ENCODE data around the gene ZNF865.

- no peak for TF ChIP-seq POLR2A (IDR thresholded peaks at IDR 0.05)
- TF ChIP-seq, protein P1, sequence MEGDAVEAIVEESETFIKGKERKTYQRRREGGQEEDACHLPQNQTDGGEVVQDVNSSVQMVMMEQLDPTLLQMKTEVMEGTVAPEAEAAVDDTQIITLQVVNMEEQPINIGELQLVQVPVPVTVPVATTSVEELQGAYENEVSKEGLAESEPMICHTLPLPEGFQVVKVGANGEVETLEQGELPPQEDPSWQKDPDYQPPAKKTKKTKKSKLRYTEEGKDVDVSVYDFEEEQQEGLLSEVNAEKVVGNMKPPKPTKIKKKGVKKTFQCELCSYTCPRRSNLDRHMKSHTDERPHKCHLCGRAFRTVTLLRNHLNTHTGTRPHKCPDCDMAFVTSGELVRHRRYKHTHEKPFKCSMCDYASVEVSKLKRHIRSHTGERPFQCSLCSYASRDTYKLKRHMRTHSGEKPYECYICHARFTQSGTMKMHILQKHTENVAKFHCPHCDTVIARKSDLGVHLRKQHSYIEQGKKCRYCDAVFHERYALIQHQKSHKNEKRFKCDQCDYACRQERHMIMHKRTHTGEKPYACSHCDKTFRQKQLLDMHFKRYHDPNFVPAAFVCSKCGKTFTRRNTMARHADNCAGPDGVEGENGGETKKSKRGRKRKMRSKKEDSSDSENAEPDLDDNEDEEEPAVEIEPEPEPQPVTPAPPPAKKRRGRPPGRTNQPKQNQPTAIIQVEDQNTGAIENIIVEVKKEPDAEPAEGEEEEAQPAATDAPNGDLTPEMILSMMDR (IDR thresholded peaks at IDR 0.05) = no peak
Observed at GRCh38 chr19:55613396-55613795, 7.9 kb downstream of the ZNF865 start.

Measured in body of pancreas (tissue), 4 donors.